Astrocyte (in vitro differentiated cells and primary cell): Measurements from ENCODE around the gene PPP1R12C. TPM values are rescaled to one million over a fixed set of nuclear protein-coding genes. Genes with fewer than 3 reads are reported as not detected.

ENCODE experiments used
- DNase-seq: peaks from one replicate; pipeline ENCODE4 v3.0.0-alpha.2; 2010; ENCODE audit warnings: low read depth
- FAIRE-seq: peaks from 2 replicates; lab custom pipeline; 2011; peaks lifted over from hg19 to GRCh38; lab: Jason Lieb, UNC
- H2AFZ ChIP-seq: 2 replicates; pipeline ENCODE4 v1.6.0; 2012; ENCODE audit warnings: low read depth, low read length, inconsistent platforms
- H3K27ac ChIP-seq: 2 replicates; pipeline ENCODE4 v1.5.1; 2011; ENCODE audit warnings: low read depth, low read length, inconsistent platforms
- H3K27me3 ChIP-seq: 2 replicates; pipeline ENCODE4 v1.6.0; 2011; ENCODE audit warnings: low read length, inconsistent platforms; ENCODE audit not compliant: insufficient read depth
- H3K36me3 ChIP-seq: 2 replicates; pipeline ENCODE4 v1.5.1; 2011; ENCODE audit warnings: low read length, inconsistent platforms; ENCODE audit not compliant: insufficient read depth
- H3K4me1 ChIP-seq: 2 replicates; pipeline ENCODE4 v1.5.1; 2011; ENCODE audit warnings: low read length, inconsistent platforms; ENCODE audit not compliant: insufficient read depth
- H3K4me2 ChIP-seq: 2 replicates; pipeline ENCODE4 v1.6.0; 2012; ENCODE audit warnings: low read length, inconsistent platforms
- H3K4me3 ChIP-seq: 2 replicates; pipeline ENCODE4 v1.5.1; 2011; ENCODE audit warnings: low read depth, mild to moderate bottlenecking, low read length, inconsistent platforms; ENCODE audit not compliant: insufficient read depth
- H3K79me2 ChIP-seq: 2 replicates; pipeline ENCODE4 v1.6.0; 2012; ENCODE audit warnings: mild to moderate bottlenecking, low read length, inconsistent platforms; ENCODE audit not compliant: insufficient read depth
- H3K9ac ChIP-seq: 2 replicates; pipeline ENCODE4 v1.6.0; 2012; ENCODE audit warnings: mild to moderate bottlenecking, low read length, inconsistent platforms
- H3K9me3 ChIP-seq: 2 replicates; pipeline ENCODE4 v1.5.1; 2012; ENCODE audit warnings: low read depth, mild to moderate bottlenecking, low read length, inconsistent platforms; ENCODE audit not compliant: insufficient read depth
- H4K20me1 ChIP-seq: 2 replicates; pipeline ENCODE4 v1.6.0; 2012; ENCODE audit warnings: low read length, inconsistent platforms; ENCODE audit not compliant: insufficient read depth
- H3K27ac Mint-ChIP-seq: one replicate; pipeline ENCODE4 v1.8.0; 2021; ENCODE audit warnings: mild to moderate bottlenecking, mixed read lengths; ENCODE audit not compliant: unreplicated experiment
- H3K27me3 Mint-ChIP-seq: one replicate; pipeline ENCODE4 v1.8.0; 2021; ENCODE audit warnings: low read depth, mixed read lengths; ENCODE audit not compliant: unreplicated experiment
- H3K36me3 Mint-ChIP-seq: one replicate; pipeline ENCODE4 v1.8.0; 2021; ENCODE audit warnings: low read depth, mixed read lengths; ENCODE audit not compliant: unreplicated experiment
- H3K4me1 Mint-ChIP-seq: one replicate; pipeline ENCODE4 v1.8.0; 2021; ENCODE audit warnings: low read depth, mixed read lengths; ENCODE audit not compliant: unreplicated experiment
- H3K4me3 Mint-ChIP-seq: one replicate; pipeline ENCODE4 v1.8.0; 2021; ENCODE audit warnings: mild to moderate bottlenecking, moderate library complexity, mixed read lengths; ENCODE audit not compliant: unreplicated experiment
- H3K9me3 Mint-ChIP-seq: one replicate; pipeline ENCODE4 v1.8.0; 2021; ENCODE audit warnings: mild to moderate bottlenecking, mixed read lengths; ENCODE audit not compliant: unreplicated experiment
- EZH2 ChIP-seq: IDR thresholded peaks from 2 replicates; pipeline ENCODE4 v1.6.1; 2012; ENCODE audit warnings: mild to moderate bottlenecking, low read length, inconsistent platforms; ENCODE audit not compliant: insufficient read depth
- total RNA-seq: library from RNA; stranded (reverse); gene quantifications from 2 replicates; pipeline ENCODE4 v1.2.1, GENCODE V29; 2021
- TF ChIP-seq, protein P1 (sequence below): IDR thresholded peaks from 2 replicates; pipeline ENCODE4 v1.5.1; 2011; ENCODE audit warnings: low read depth, mild to moderate bottlenecking, inconsistent platforms, low read length, moderate library complexity; ENCODE audit not compliant: insufficient read depth

The PPP1R12C gene
- total RNA-seq, 1 donor from 2014 or later = 86.2 TPM

DNA sequence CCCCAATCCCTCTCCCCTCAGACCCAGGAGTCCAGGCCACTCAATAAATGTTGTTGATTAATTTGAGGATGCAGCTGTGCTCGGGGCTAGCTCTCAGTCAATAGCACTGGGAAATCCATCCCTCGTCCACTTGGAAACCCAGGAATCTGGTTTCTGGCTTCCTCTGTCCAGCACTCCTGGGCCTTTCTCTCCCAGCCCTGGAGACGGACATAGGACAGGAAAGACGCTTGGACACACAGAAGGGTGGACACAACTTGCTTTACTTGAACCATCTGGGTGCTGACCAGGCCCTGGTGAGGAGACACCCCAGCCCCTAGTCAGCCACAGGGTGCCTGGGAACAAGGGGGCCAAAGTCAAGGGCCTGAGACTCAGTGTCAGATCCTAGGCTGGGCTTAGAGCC, 41.0 kb upstream of the PPP1R12C start:
- Histone ChIP-seq H3K9ac (no peak overlapping the region), H3K4me2 (no peak overlapping the region), H2AFZ (no peak overlapping the region), H3K27ac (no peak overlapping the region), H3K4me1 (peaks cover 6% of the 10 kb centered on the region), H4K20me1 (no peaks in the 10 kb centered on the region), H3K9me3 (no peaks in the 10 kb centered on the region), H3K79me2 (no peaks in the 10 kb centered on the region), H3K36me3 (no peaks in the 10 kb centered on the region), H3K27me3 (peaks cover 16% of the 10 kb centered on the region), H3K4me3 (no peak overlapping the region)
- peaks cover 33% of the 10 kb centered on the region for H3K27me3 Mint-ChIP-seq
- H3K27ac Mint-ChIP-seq = no peak overlapping the region
- H3K4me3 Mint-ChIP-seq = peak overlapping the region; percentile 20
- TF ChIP-seq, protein P1, sequence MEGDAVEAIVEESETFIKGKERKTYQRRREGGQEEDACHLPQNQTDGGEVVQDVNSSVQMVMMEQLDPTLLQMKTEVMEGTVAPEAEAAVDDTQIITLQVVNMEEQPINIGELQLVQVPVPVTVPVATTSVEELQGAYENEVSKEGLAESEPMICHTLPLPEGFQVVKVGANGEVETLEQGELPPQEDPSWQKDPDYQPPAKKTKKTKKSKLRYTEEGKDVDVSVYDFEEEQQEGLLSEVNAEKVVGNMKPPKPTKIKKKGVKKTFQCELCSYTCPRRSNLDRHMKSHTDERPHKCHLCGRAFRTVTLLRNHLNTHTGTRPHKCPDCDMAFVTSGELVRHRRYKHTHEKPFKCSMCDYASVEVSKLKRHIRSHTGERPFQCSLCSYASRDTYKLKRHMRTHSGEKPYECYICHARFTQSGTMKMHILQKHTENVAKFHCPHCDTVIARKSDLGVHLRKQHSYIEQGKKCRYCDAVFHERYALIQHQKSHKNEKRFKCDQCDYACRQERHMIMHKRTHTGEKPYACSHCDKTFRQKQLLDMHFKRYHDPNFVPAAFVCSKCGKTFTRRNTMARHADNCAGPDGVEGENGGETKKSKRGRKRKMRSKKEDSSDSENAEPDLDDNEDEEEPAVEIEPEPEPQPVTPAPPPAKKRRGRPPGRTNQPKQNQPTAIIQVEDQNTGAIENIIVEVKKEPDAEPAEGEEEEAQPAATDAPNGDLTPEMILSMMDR = no peak
- TF ChIP-seq EZH2 = no peak
- H3K9me3 Mint-ChIP-seq = peaks cover 2% of the 10 kb centered on the region
- FAIRE-seq (no peak), DNase-seq (no peak)
- H3K36me3 Mint-ChIP-seq = no peaks in the 10 kb centered on the region
- peaks cover 3% of the 10 kb centered on the region for H3K4me1 Mint-ChIP-seq

- Mint-ChIP-seq H3K4me1 (peaks cover 3% of the 10 kb centered on the region), H3K27ac (no peak within 1 kb of the TSS), H3K9me3 (peaks cover 2% of the 10 kb centered on the region), H3K27me3 (peaks cover 33% of the 10 kb centered on the region), H3K4me3 (peak within 1 kb of the TSS; percentile 20), H3K36me3 (no peaks in the 10 kb centered on the region)
- DNase-seq (no peak), FAIRE-seq (no peak)
- no peaks in the 10 kb centered on the region for H4K20me1 ChIP-seq
- no peak within 1 kb of the TSS for H3K9ac ChIP-seq
- TF ChIP-seq, protein P1 = no peak
- TF ChIP-seq EZH2 = peak; percentile 71
- no peak within 1 kb of the TSS for H2AFZ ChIP-seq
- peak within 1 kb of the TSS; percentile 17 for H3K4me2 ChIP-seq
- no peaks in the 10 kb centered on the region for H3K9me3 ChIP-seq
- peaks cover 11% of the 10 kb centered on the region for H3K27me3 ChIP-seq
- no peak within 1 kb of the TSS for H3K27ac ChIP-seq
- no peaks in the 10 kb centered on the region for H3K79me2 ChIP-seq
- H3K4me1 ChIP-seq = peaks cover 6% of the 10 kb centered on the region
- no peaks in the 10 kb centered on the region for H3K36me3 ChIP-seq
- no peak within 1 kb of the TSS for H3K4me3 ChIP-seq
Observed at GRCh38 chr19:55157064-55157908, 39.8 kb upstream of the PPP1R12C start, which contains the start of gene TNNI3. TSS of gene TNNI3 (minus strand) at chr19:55157732. CDS start at chr19:55157589, 143 bp downstream.
